Esophagus muscularis mucosa (tissue), 3 donors: Measurements from ENCODE around the gene FCSK.

Source experiments
- CTCF ChIP-seq, 3 experiments: fragments of 200-600 bp in 2 of 3; fragments of 450-650 bp in 1 of 3; sonication (generic) in 2 of 3; IDR thresholded peaks; one replicate each; pipeline ENCODE4 v1.5.1; 2017 to 2019; ENCODE audit warnings: antibody characterized with exemption in 3 of 3, mild to moderate bottlenecking in 2 of 3, moderate library complexity in 1 of 3
- EP300 ChIP-seq: sonication (generic); formaldehyde crosslinking; IDR thresholded peaks from one replicate; pipeline ENCODE4 v1.6.1; 2017; ENCODE audit warnings: antibody characterized with exemption

- no peak for TF ChIP-seq EP300
- no peak for TF ChIP-seq CTCF (IDR thresholded peaks at IDR 0.05)
Observed at GRCh38 chr16:70441406-70441990, 12.9 kb upstream of the FCSK start.
